Mucosa of descending colon (tissue), 3 donors: ENCODE measurements around the gene ISOC2. TPM values are rescaled to one million over a fixed set of nuclear protein-coding genes. Genes with fewer than 3 reads are reported as not detected.
"Not testable (repeated sequence)": the region's sequence is repeated elsewhere in the genome, so short reads cannot be mapped to it uniquely, and the experiment has no call there.

Experiments used
- ATAC-seq: fragments of 200-7000 bp; cut with Tn5 transposase; one replicate; pipeline ENCODE4 v1.9.1; 2020; ENCODE audit warnings: mild to moderate bottlenecking, moderate library complexity
- DNase-seq, 3 donors: peaks; one replicate each; pipeline ENCODE4 v3.0.0-alpha.2; 2020
- H3K36me3 ChIP-seq: fragments of 200-600 bp; one replicate; pipeline ENCODE4 v1.8.0; 2021; ENCODE audit warnings: low read depth, mild to moderate bottlenecking
- H3K4me1 ChIP-seq: fragments of 200-600 bp; one replicate; pipeline ENCODE4 v1.8.0; 2021; ENCODE audit warnings: low read depth, mild to moderate bottlenecking
- H3K4me3 ChIP-seq: fragments of 200-600 bp; one replicate; pipeline ENCODE4 v1.8.0; 2021; ENCODE audit warnings: mild to moderate bottlenecking
- H3K9me3 ChIP-seq: fragments of 200-600 bp; one replicate; pipeline ENCODE4 v1.8.0; 2021; ENCODE audit warnings: mild to moderate bottlenecking
- CTCF ChIP-seq: fragments of 200-600 bp; IDR thresholded peaks from one replicate; pipeline ENCODE4 v1.8.0; 2022; ENCODE audit warnings: antibody characterized with exemption, mild to moderate bottlenecking
- intact Hi-C, 2 donors: fragments of 100-400 bp; cut with DNase I in 1 of 2; cut with micrococcal nuclease in 1 of 2; formaldehyde crosslinking; loops; one replicate each; pipeline versions ENCODE4 v1.11.0 to v1.11.1; 2022; cut with DNase I, micrococcal nuclease
- total RNA-seq, 3 donors: library from RNA; stranded (reverse); fragmentation: NEBNext Ultra II Directional in 2 of 3; extraction: Animal tissue kit (Norgen Biotek cat#: 25700) in 2 of 3; gene quantifications; one replicate each; pipeline versions ENCODE4 v1.2.1 to v1.2.4, GENCODE V29; 2021 to 2023
- donor health status: DM: no; HTN: no; CAD: no; lungs with moderate emphysema.
- donor health status: DM: no; HTN: no; CAD: no.
- donor health status: DM: no; HTN: yes; CAD: no.

Gene ISOC2
- total RNA-seq, 3 donors from 2014 or later = 65.8 to 88.4 (median 86.9) TPM

GRCh38 chr19:55424518-55424917, 36.9 kb downstream of the ISOC2 start:
- TF ChIP-seq CTCF = no peak
- Histone ChIP-seq H3K4me3 (no peak overlapping the region), H3K36me3 (no peaks in the 10 kb centered on the region), H3K9me3 (no peaks in the 10 kb centered on the region), H3K4me1 (no peaks in the 10 kb centered on the region)
- no peak for DNase-seq
- intact Hi-C loops = no loop called here
- ATAC-seq = no peak

GRCh38 chr19:55423225-55424005, 38.0 kb downstream of the ISOC2 start:
- no peak overlapping the region for H3K4me3 ChIP-seq
- no peak for TF ChIP-seq CTCF
- intact Hi-C loops = no loop called here
- H3K4me1 ChIP-seq = no peaks in the 10 kb centered on the region
- no peaks in the 10 kb centered on the region for H3K36me3 ChIP-seq
- ATAC-seq (no peak), DNase-seq (no peak)
- H3K9me3 ChIP-seq = no peaks in the 10 kb centered on the region

DNA sequence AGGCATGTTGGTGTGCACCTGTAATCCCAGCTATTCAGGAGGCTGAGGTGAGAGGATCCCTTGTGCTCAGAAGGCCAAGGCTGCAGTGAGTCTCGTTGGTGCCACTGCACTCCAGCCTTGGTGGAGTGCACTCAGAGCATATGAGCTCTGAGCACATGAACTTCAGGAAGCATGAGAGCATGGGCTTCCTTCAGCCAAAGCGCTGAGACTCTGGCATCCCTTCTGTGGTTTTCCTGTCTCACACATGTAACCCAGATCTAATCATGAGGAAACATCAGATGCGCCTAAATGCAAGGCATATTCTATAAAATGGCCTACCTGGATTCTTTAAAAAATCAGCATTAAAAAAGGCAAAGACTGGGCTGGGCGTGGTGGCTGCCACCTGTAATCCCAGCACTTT, 40.2 kb downstream of the ISOC2 start:
- not testable (repeated sequence) for H3K9me3 ChIP-seq

GRCh38 chr19:55419624-55420236, 41.7 kb downstream of the ISOC2 start:
- H3K4me3 ChIP-seq = no peak overlapping the region
- ATAC-seq = no peak
- no peak for TF ChIP-seq CTCF
- H3K9me3 ChIP-seq = no peaks in the 10 kb centered on the region
- no peak for DNase-seq
- no peaks in the 10 kb centered on the region for H3K4me1 ChIP-seq
- no peaks in the 10 kb centered on the region for H3K36me3 ChIP-seq
- intact Hi-C loops = no loop called here

More for the DNA sequence above, 40.2 kb downstream of the ISOC2 start:
- intact Hi-C loops, H3K4me1 ChIP-seq, ATAC-seq, H3K36me3 ChIP-seq, H3K4me3 ChIP-seq: not testable (repeated sequence)
- DNase-seq = peak in 1 of 3 donors; percentile 12

DNA sequence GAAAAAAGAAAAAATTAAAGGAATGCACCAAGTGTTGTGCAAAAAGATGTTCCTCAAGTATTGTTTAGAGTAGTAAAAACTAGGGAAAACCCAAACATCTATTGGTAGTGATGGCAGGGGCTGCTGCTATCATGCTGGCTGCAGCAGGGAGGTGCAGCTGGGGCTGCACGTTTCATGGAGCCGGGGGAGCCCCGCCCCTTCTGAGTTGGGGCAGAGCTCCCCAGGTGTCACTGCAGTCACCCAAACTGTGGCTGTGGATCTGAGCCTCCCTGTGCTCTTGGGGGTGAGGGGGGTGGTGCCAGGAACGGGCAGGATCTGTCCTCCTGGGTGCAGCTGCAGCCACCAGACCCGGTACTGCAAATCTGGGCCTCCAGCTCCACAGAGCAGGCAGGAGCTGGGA, 42.3 kb downstream of the ISOC2 start:
- no peak for TF ChIP-seq CTCF
- intact Hi-C loops = no loop called here
- Histone ChIP-seq H3K4me3 (no peak overlapping the region), H3K9me3 (no peaks in the 10 kb centered on the region), H3K36me3 (no peaks in the 10 kb centered on the region), H3K4me1 (no peaks in the 10 kb centered on the region)
- ATAC-seq (no peak), DNase-seq (no peak)

DNA sequence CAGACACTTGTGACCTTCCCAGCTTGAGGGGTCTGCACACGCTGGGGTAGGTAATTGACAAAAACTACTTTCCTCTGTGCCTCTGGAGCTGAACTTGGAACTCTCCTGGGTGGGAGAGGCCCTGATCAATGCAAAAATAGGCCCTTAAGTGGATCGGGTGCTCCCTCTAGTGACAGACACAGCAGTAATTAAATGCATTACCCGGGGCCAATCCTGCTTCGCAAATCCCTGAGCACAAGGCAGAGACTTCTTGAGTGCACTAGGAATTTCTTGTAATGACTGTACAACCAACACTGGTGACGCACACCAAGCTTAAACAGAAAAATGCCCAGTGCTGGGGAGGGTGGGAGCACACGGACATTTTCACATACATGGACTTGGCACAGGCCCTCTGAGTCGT, 43.3 kb downstream of the ISOC2 start:
- intact Hi-C loops = no loop called here
- Histone ChIP-seq H3K4me1 (no peaks in the 10 kb centered on the region), H3K36me3 (no peaks in the 10 kb centered on the region), H3K4me3 (no peak overlapping the region), H3K9me3 (no peaks in the 10 kb centered on the region)
- DNase-seq (peak in 2 of 3 donors; percentile 41 to 80), ATAC-seq (peak; percentile 94)
- TF ChIP-seq CTCF = peak; percentile 33
